GM19455 (cell line): Measurements from ENCODE around the gene RPL3.
A peak's percentile ranks its signal among the peaks of the same experiment; 100 is the strongest.
"Not testable (repeated sequence)": the region's sequence is repeated elsewhere in the genome, so short reads cannot be mapped to it uniquely, and the experiment has no call there.

Experiments used
- ATAC-seq: cut with Tn5 transposase; IDR thresholded peaks from one replicate; pipeline ENCODE4 v1.9.1; 2021; ENCODE audit not compliant: unreplicated experiment

Gene RPL3

DNA sequence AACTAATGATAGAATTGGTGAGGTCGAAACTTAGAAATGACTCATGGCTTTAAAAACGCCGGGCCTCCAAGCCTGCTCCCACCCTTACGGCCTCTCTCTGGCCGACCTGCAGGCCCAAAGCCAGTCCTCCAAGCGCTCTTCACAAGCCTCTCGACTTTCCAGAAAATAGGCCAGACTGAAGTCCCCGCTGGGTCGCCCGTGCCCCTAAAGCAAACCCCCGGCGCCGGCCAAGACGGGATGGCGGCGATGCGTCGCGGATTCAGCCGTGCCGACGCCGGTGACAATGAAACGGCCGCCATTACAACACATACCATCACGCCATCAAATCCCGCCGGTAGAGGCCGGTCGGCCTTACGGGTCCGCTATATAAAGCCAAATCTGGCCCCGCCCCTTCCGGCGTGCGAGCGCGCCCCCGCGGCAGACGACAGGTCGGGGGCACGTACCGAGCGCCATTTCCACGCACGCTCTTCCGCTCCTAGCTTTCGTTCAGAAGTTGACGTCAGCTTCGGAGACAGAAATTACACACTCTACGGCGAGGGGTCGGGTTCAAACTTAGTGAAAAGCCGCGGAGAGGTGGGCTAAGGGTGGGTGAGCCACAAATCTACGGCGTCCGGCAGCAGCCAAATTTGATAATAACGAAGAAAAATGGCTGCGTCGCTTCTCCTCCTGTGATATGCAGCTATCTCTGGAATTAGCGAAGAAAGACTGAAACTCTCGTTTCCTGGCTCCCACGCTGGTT is at the start of gene RPL3:
Gene RPL3 (minus strand): TSS at position 340 of the 739 bp plus-strand sequence. CDS start 26 bp downstream, at position 314.
- peak; percentile 71 for ATAC-seq

DNA sequence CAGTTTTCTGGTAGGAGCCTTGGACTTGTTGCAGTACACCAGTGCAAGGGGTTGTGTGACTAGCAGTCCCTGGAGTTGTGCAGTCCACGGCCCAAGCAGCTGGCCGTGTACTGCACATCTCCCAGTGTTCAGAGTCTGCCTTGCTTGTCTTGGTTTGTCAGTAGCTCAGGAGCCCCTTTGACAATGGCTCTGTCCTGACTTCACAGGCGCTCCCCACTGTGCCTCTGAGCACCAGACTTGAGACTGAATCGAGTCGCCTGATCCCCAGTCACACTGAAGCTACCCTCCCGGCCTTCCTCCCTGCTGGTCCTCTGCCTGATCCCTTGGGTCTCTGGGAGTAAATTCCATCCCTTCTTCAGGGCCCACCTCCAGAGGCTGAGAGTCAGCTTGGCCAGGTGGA is 49.8 kb upstream of the RPL3 start:
- ATAC-seq = no peak

DNA sequence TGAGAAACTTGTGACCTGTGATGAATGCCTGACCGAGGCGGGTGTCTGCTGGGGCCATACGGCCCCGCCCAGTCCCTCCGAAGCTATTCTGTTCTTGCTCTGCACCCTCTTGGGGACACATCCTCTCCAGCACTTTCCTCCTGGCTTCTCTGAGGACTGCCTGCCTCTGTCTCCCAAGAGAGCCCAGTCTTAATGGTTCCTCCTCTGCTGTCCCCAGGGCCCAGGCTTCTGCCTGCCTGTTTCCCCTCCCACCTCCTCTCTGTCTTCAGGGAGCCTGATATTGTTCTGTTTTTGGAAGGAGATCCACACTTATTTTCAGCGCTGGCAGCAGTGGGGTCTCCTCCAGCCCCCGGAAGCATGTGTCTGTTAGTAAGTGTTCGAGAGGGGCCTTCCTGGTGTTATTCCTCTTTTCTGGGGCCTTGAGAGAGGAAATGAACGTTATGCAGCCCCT is 49.1 kb upstream of the RPL3 start:
- ATAC-seq = no peak

DNA sequence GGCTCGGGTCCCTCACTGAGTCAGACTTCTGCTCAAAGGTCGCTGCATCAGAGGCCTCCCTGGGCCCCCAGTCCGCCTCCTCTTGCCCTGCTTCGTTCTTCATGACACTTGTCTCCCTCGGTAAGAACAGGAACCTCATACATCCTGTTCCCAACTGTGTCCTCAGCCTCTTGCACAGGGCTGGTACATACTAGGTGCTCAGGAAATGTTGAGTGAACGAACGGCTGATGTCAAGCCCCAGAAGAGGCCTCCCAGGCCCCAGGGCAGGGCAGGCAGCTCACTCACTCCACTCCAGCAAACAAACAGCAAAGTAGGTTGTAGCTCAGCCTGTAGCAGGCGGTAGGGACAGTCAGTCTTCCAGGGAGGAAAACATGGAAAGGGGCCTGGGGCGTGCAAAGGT is 47.6 kb upstream of the RPL3 start:
- ATAC-seq = no peak

DNA sequence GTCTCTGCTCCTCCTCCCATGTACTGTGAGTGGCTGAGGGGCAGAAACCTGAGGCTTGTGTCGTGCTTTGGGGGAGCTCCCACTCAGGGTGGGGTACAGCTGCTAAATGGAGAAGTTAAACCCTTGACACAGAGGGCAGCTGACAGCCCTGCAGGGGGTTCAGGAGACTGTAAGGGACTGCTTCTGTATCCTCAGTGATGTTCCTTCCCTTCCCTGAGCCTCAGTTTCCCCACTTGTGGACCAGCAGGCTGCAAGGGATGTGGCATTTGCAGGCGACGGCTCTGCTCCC is 46.0 kb upstream of the RPL3 start:
- ATAC-seq = no peak

DNA sequence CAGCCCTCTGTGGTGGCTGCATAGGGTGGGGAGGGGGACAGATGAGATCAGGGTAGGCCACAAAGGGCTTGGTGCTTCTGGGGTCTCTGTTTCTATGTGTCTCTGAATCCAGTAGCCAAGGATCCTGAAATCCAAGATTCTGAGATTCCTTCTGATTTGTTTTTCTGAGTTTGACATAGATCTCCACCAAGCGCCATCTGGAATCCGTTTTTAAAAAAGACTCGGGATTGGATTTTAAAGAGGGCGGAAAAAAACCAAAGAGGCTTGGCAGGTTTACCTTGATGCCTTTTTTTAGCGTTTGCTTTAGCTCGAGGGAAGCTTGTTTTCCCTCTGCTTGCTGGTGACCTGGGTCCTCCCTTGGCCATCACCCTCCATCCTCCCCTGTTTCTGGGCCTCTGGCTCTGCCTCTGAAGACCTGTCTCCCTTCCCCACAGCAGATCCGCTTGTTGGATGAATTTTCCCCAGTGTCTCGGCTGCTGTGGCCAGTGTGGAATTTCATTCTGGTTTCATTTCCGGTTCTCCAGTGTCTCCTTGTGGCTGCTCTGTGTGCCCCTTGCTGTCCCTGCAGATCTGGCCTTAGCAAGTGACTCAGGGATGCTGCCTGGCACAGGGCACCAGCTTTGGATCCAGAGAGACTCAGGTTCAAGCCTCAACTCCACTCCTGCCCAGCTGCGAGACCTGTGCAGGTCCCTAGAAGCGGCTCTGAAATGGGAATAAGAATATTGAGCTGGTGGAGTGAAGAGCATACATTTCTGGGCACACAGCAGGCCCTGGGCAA is 45.5 kb upstream of the RPL3 start:
- ATAC-seq = no peak

DNA sequence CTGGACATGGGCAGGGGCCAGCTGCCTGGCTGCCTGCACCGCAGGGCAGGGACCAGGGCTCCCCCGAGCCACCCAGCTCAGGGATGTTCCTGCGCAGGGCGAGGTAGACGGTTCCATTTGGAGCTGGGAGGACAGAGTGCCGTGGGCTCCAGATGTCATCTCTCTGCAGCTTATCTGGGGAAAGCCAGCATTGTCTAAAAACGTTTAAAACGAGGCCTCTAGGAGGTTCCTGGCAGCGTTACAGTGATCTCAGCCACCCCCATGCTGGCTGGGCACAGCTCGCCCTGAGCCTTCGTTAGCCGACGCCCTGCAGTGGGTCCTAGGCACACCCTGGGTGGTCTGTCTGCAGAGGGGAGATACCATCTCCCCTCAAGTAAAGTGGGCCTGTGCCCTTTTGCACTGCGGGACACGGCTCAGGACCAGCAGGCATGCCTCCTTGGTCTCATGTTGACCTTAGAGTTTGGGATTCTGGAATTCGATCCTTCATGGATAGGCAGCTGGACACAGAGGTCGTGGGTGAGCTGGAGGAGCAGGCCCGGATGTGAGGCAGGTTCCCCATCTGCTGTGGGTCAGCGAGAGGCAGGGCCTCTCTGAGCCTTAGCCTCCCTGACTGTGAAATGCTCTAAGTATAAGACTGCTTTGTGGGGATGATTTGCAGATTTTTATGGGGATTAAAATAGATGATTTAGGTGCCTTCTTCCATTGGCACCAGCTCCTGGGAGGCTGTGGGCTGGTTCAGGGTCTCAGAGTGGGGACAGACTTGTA is 44.5 kb upstream of the RPL3 start:
- ATAC-seq = no peak

DNA sequence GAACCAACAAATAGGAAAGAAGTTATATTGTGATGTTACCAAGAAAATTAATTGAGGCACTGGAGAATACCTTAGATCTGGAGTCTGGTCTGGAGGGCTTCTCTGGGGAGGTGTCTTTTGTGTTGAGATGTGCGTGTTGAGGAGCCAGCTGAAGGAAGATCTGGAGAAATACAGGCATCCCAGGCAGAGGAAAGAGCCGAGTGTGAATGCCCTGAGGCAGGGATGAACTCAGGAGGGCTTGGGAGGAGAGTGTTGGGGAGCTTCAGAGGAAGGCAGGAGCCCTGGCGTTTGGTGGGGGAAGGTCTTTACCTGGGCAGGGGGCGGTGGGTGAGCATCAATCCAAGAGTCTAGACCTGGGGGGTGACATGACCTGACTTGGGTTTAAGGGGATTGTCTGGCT is 43.5 kb upstream of the RPL3 start:
- ATAC-seq = no peak

DNA sequence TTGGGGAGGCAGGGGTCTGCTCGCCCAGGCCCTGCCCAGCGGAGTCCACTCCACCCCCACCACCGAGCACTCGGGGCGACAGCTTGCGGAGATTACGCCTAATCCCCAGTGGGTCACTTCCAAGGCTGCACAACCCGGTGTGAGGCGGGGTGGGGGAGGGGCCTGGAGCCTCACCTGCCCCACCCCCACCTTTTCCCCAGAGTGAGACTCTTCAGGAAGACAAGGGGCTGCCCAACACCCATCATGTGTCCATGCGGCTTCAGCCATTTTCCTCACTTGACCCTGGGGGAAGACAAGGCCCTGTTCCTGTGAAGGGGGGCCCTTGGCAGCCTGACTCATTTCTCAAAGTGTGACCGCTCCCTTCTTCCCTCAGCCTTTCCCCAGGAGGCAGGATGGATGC is 42.8 kb upstream of the RPL3 start:
- no peak for ATAC-seq

DNA sequence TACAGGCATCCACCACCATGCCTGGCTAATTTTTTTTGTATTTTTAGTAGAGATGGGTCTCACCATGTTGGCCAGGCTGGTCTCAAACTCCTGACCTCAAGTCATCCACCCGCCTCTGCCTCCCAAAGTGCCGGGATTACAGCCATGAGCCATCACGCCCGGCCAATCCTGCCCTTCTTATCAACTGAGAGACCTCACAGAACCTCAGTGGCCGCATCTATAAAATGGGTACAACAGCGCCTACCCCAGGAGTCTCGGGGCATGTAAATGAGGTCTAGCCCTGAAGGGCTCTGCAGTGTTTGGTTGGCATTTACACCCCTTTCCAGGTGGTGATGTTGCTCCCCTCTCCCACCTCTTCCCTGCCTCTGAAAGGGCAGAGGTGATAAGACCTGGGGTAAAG is 42.1 kb upstream of the RPL3 start:
- ATAC-seq = no peak

DNA sequence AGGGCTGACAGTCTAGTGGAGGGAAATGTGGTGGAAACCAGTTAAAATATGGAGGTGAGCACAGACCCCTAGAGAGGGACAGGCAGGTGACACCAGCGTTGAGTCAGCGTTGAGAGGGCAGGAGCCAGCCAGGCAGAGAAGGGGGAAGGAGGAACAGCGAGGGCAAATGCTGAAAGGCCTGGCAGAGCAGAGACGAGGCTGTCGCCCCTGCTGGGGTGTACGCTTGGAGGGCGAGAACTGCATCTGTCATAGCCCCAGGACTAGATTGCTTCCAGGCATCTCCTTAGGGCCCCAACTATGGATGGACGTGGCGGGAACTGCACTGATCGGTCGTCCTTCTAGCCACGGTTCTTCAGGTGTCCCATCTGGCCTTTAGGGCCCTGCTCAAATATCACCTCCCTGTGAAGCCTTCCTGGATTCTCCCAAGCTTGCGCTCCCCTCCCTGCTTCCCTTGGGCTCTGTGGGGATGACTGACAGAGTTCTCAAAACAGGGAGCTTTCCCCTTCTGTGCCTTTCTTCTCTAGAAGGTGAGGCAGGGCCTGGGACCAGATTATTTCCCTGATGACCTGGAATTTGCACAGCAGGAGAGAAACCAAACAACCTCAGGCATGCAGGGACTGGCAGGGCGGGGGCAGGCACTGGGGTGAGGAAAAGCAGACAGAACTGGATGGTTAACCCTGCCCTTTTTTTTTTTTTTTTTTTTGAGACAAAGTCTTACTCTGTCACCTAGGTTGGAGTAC is 41.4 kb upstream of the RPL3 start:
- ATAC-seq = no peak

DNA sequence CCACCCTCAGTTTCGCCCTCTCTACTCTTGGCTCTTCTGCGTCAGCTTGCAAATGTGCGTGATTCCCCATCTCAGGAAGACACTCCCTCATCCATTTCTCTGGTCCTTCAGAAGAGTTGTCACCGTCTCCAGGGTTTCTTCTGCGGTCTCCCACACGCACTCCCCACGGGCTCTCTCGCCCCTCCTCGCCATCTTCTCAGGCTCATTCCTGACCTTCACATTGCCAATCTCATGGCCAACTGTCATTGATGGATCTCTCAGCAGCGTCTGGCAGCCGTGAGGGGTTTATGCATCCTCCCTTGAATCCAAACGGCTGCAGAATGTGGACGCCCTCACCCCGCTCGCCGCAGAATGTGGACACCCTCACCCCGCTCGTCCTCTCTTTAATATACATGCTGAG is 40.8 kb upstream of the RPL3 start:
- ATAC-seq = no peak

DNA sequence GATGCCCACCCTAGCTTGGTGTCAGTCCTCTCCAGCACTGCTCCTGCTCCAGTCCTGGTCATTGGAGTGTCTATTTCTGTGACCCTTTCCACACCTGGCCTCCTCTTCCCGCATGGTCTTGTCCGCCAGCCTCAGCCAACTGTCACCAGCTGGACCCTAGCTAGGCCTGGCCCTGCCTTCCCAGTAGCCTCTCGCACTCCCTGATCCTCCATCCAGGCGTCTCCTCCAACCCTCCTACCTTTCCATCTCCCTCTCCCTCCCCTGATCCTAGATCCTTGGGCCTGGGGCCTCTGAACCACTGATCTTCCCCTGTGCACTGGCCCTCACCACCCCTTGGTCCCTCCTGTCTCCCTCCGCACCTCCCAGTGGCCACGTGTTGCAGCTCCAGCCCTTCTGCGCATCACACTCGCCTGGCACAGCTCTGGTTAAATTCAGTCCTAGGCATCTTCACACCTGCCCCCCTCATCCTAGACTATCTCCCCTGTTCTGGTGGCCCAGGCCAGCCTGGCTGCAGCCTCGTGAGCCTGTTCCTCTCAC is 40.3 kb upstream of the RPL3 start:
- no peak for ATAC-seq

DNA sequence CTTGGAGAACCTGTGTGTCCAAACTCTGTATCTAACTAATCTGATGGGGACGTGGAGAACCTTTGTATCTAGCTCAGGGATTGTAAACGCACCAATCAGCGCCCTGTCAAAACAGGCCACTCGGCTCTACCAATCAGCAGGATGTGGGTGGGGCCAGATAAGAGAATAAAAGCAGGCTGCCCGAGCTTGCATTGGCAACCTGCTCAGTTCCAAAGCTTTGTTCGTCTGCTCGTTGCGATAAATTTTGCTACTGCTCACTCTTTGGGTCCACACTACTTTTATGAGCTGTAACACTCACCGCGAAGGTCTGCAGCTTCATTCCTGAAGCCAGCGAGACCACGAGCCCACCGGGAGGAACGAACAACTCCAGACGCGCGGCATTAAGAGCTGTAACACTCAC is 38.8 kb upstream of the RPL3 start:
- not testable (repeated sequence) for ATAC-seq

DNA sequence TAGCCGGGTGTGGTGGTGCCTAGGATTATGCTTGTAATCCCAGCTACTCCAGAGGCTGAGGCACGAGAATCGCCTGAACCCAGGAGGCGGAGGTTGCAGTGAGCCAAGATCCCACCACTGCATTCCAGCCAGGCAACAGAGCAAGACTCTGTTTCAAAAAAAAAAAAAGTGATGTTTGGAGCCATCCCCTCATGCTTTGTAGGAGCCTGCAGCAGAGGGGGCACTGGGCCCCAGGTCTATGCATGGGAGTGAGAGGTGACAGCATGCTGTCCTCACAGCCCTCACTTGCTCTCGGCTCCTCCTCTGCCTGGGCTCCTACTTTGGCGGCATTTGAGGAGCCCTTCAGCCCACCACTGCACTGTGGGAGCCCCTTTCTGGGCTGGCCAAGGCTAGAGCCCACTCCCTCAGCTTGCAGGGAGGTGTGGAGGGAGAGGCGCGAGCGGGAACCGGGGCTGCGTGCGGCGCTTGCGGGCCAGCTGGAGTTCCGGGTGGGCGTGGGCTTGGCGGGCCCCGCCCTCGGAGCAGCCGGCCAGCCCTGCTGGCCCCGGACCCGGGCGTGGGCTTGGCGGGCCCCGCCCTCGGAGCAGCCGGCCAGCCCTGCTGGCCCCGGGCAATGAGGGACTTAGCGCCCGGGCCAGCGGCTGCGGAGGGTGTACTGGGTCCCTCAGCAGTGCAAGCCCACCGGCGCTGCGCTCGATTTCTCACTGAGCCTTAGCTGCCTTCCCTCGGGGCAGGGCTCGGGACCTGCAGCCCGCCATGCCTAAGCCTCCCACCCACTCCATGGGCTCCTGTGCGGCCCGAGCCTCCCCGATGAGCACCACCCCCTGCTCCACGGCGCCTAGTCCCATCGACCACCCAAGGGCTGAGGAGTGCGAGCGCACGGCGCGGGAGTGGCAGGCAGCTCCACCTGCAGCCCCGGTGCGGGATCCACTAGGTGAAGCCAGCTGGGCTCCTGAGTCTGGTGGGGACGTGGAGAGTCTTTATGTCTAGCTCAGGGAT is 38.0 kb upstream of the RPL3 start:
- ATAC-seq = not testable (repeated sequence)

DNA sequence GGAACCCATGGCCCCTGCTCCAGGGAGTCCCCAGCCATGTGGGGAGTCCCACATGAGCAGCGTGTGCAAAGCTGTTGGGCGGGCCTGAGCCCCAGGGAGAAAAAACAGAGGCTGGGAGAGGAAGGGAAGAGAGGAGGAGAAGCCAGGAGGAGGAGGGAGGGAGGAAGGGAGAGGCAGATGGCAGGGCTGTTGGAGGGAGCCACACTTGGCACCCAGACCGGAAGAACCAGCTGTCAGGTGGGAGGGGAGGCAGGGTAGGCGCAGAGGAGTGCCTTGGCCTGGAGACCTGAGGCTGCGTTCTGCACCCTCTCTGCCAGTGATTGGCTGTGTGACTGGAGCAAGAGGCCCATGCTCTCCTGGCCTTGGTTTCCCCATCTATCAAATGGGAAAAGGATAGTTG is 37.0 kb upstream of the RPL3 start:
- no peak for ATAC-seq

DNA sequence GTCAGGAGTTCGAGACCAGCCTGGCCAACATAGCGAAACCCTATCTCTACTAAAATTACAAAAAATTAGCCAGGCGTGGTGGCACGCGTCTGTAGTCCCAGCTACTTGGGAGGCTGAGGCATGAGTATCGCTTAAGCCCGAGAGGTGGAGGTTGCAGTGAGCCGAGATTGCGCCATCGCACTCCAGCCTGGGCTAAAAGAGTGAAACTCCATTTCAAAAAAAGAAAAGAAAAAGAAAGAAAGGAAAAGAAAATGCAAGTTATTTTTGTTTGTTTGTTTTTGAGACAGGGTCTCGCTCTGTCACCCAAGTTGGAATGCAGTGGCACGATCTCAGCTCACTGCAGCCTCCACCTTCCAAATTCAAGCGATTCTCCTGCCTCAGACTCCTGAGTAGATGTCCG is 36.4 kb upstream of the RPL3 start:
- ATAC-seq = not testable (repeated sequence)

DNA sequence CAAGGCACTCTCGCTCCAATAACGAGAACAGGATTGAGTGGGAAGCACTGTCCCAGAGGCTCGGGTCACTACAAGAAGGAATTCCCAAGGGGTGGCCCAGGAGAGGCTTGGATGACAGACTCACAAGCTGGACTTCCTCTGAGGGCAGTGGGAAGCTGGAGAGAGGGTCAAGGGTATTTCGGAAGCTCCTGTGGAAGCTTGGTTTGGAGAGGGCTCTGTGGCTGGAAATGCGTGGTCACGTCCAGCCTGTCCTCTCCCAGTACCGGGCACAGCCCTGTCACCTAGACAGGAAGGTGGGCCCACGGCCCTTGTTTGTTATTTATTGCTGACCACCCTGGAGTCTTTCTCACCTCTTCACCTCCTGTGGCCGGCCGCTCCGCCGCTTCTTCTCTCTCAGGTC is 35.7 kb upstream of the RPL3 start:
- no peak for ATAC-seq

DNA sequence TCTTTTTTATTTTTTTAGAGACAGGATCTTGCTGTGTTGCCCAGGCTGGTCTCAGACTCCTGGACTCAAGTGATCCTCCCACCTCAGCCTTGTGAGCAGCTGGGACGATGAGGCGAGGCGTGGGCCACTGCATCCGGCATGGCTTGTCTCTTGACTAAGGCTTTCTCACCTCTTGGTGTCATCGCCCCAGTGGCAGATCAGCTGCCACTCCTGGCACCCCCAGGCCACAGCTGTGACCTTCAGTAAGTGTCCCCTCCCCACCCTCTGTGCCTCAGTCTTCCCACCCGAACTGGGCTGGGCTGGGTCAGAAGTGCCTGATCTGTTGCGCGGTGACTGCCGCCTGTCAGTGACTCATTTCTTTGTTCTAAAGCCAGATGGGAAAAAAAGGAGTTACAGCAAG is 33.9 kb upstream of the RPL3 start:
- ATAC-seq = no peak
